ENCODE results near the gene GSG1L.

GSG1L gene

DNA sequence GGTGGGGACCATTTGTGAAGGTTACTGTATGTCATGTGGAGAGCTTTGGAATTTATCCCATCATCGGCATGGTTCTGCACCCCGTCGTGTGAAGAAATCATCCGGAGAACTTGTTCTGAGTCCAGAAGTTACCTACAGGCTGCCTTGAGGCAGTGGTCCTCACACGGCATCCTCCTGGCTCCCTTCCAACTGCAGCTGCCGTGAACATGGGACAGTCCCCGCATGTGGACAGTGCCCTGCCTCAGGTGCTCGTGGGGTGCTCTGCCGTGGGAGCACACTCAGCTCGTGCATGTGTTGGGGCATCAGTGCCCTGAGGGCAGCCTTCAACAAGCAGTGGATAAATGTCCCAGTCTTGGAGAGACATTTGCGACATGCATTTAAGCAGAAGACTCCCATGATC is 324.9 kb downstream of the GSG1L start:
- DNase-seq (ENCODE audit: low read depth): no peak
- TF ChIP-seq POLR2A (IDR thresholded peaks at IDR 0.05; ENCODE audit: extremely low read depth, insufficient read length) (no peak), MYC (IDR thresholded peaks at IDR 0.05; ENCODE audit: low read depth, low read length) (no peak)
- TF ChIP-seq, protein P1, sequence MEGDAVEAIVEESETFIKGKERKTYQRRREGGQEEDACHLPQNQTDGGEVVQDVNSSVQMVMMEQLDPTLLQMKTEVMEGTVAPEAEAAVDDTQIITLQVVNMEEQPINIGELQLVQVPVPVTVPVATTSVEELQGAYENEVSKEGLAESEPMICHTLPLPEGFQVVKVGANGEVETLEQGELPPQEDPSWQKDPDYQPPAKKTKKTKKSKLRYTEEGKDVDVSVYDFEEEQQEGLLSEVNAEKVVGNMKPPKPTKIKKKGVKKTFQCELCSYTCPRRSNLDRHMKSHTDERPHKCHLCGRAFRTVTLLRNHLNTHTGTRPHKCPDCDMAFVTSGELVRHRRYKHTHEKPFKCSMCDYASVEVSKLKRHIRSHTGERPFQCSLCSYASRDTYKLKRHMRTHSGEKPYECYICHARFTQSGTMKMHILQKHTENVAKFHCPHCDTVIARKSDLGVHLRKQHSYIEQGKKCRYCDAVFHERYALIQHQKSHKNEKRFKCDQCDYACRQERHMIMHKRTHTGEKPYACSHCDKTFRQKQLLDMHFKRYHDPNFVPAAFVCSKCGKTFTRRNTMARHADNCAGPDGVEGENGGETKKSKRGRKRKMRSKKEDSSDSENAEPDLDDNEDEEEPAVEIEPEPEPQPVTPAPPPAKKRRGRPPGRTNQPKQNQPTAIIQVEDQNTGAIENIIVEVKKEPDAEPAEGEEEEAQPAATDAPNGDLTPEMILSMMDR (IDR thresholded peaks at IDR 0.05; ENCODE audit: low read depth, low read length): no peak
- TF ChIP-seq, protein P2, sequence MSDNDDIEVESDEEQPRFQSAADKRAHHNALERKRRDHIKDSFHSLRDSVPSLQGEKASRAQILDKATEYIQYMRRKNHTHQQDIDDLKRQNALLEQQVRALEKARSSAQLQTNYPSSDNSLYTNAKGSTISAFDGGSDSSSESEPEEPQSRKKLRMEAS (IDR thresholded peaks at IDR 0.05; ENCODE audit: low read depth, low read length): no peak
- no peak overlapping the region for H3K4me3 ChIP-seq (ENCODE audit: low read depth, low read length)

All from NB4 (cell line).